H1 (cell line): ENCODE results near the gene ZDHHC3.

Experiments used
- ASH2L ChIP-seq: fragments of 200-600, 300-600 bp; sonication (generic); IDR thresholded peaks from one replicate; pipeline ENCODE4 v1.7.1; 2017; ENCODE audit warnings: low read length
- BACH1 ChIP-seq: IDR thresholded peaks from 2 replicates; pipeline ENCODE4 v1.6.1; 2012; ENCODE audit warnings: low read length, improper control_type of control experiment
- BCL11A ChIP-seq, 2 experiments: IDR thresholded peaks; one replicate each; pipeline ENCODE4 v1.6.1; 2011; ENCODE audit warnings: low read depth in 2 of 2, low read length in 2 of 2, mild to moderate bottlenecking in 2 of 2
- CTCF ChIP-seq, 3 experiments: IDR thresholded peaks; 1 replicate in 2 of 3; 2 replicates in 1 of 3; pipeline versions ENCODE4 v1.5.1 to v1.6.1; 2011; ENCODE audit warnings: low read length in 3 of 3, mild to moderate bottlenecking in 3 of 3, inconsistent platforms in 2 of 3, low read depth in 1 of 3, moderate library complexity in 1 of 3; ENCODE audit not compliant: insufficient read depth in 1 of 3; ENCODE audit errors: control extremely low read depth in 1 of 3
- EP300 ChIP-seq, 2 experiments: IDR thresholded peaks; 1 replicate in 1 of 2; 2 replicates in 1 of 2; pipeline ENCODE4 v1.6.1; 2011 to 2012; ENCODE audit warnings: low read depth in 2 of 2, low read length in 2 of 2, mild to moderate bottlenecking in 2 of 2, borderline replicate concordance in 1 of 2, inconsistent platforms in 1 of 2, moderate library complexity in 1 of 2
- EZH2 ChIP-seq: fragments of 200-600 bp; sonication (generic); IDR thresholded peaks from 2 replicates; pipeline ENCODE4 v1.7.1; 2012; ENCODE audit warnings: low read depth, mild to moderate bottlenecking, moderate library complexity, low read length, inconsistent platforms; ENCODE audit not compliant: severe bottlenecking
- GABPA ChIP-seq: IDR thresholded peaks from 2 replicates; pipeline ENCODE4 v1.6.1; 2011; ENCODE audit warnings: mild to moderate bottlenecking, low read length, moderate library complexity, borderline replicate concordance; ENCODE audit not compliant: insufficient read depth
- POLR2A ChIP-seq, 2 experiments: IDR thresholded peaks; 1 replicate in 1 of 2; 2 replicates in 1 of 2; pipeline ENCODE4 v1.6.1; 2011; ENCODE audit warnings: low read depth in 2 of 2, low read length in 2 of 2, mild to moderate bottlenecking in 2 of 2; ENCODE audit errors: control extremely low read depth in 1 of 2
- RAD21 ChIP-seq, 2 experiments: IDR thresholded peaks in 1 of 2; conservative IDR thresholded peaks in 1 of 2; 2 replicates each; pipeline ENCODE4 v1.6.1; 2011; ENCODE audit warnings: low read depth in 2 of 2, low read length in 2 of 2, improper control_type of control experiment in 1 of 2, inconsistent platforms in 1 of 2, mild to moderate bottlenecking in 1 of 2, moderate library complexity in 1 of 2
- SIN3A ChIP-seq, 2 experiments: IDR thresholded peaks in 1 of 2; conservative IDR thresholded peaks in 1 of 2; 2 replicates each; pipeline ENCODE4 v1.6.1; 2011 to 2012; ENCODE audit warnings: low read length in 2 of 2, improper control_type of control experiment in 1 of 2, low read depth in 1 of 2, mild to moderate bottlenecking in 1 of 2
- SP1 ChIP-seq: IDR thresholded peaks from 2 replicates; pipeline ENCODE4 v1.6.1; 2011; ENCODE audit warnings: low read depth, low read length
- SRF ChIP-seq: IDR thresholded peaks from 2 replicates; pipeline ENCODE4 v1.6.1; 2011; ENCODE audit warnings: mild to moderate bottlenecking, low read depth, low read length, moderate library complexity
- TEAD4 ChIP-seq: IDR thresholded peaks from 2 replicates; pipeline ENCODE4 v1.6.1; 2012; ENCODE audit warnings: low read depth, low read length, inconsistent platforms, mixed read lengths
- ZNF274 ChIP-seq: IDR thresholded peaks from 2 replicates; pipeline ENCODE4 v1.7.0; 2012; ENCODE audit warnings: low read length, borderline replicate concordance; ENCODE audit errors: extremely low read depth

- TF ChIP-seq CTCF (IDR thresholded peaks at IDR 0.05; ENCODE audit: control extremely low read depth in 1 of 3, insufficient read depth in 1 of 3, low read depth in 1 of 3, low read length in 3 of 3) (no peak), TEAD4 (no peak), SIN3A (conservative IDR thresholded peaks at IDR 0.05 in 1 of 2, IDR thresholded peaks at IDR 0.05 in 1 of 2; ENCODE audit: low read depth in 1 of 2, low read length in 2 of 2) (no peak), EZH2 (no peak), POLR2A (IDR thresholded peaks at IDR 0.05; ENCODE audit: control extremely low read depth in 1 of 2, low read depth in 2 of 2, low read length in 2 of 2) (no peak), BCL11A (IDR thresholded peaks at IDR 0.05; ENCODE audit: low read depth in 2 of 2, low read length in 2 of 2) (no peak), ZNF274 (no peak), GABPA (no peak), ASH2L (no peak), EP300 (IDR thresholded peaks at IDR 0.05; ENCODE audit: borderline replicate concordance in 1 of 2, low read depth in 2 of 2, low read length in 2 of 2) (no peak), BACH1 (no peak), SRF (no peak), RAD21 (IDR thresholded peaks at IDR 0.05 in 1 of 2, conservative IDR thresholded peaks at IDR 0.05 in 1 of 2; ENCODE audit: low read depth in 2 of 2, low read length in 2 of 2) (no peak), SP1 (no peak)
These were observed 81.5 kb downstream of the ZDHHC3 start for GRCh38 chr3:44894485-44894884.
